Activated naive CD4-positive, alpha-beta T cell treated with anti-CD3 and anti-CD28 coated beads, Interleukin-2, amount 10 ng/mL, durations not matched to agents 7 days and 5 days (primary cell): ENCODE results near the gene RNF121.

ENCODE experiments used
- CTCF ChIA-PET: fragments of 350-600 bp; sonication (Branson Sonifier 250); formaldehyde crosslinking; loops from one replicate; lab custom pipeline; 2021; ENCODE audit warnings: antibody characterized with exemption; lab: Charles Lee
- DNase-seq: peaks from one replicate; pipeline ENCODE4 v3.0.0-alpha.2; 2020
- H3K27ac Mint-ChIP-seq: one replicate; pipeline ENCODE4 v1.8.0; 2021; ENCODE audit warnings: mild to moderate bottlenecking, moderate library complexity, mixed read lengths
- H3K27me3 Mint-ChIP-seq: one replicate; pipeline ENCODE4 v1.8.0; 2021; ENCODE audit warnings: mild to moderate bottlenecking, mixed read lengths
- H3K36me3 Mint-ChIP-seq: one replicate; pipeline ENCODE4 v1.8.0; 2021; ENCODE audit warnings: mixed read lengths
- H3K4me1 Mint-ChIP-seq: one replicate; pipeline ENCODE4 v1.8.0; 2021; ENCODE audit warnings: mixed read lengths
- H3K4me3 Mint-ChIP-seq: one replicate; pipeline ENCODE4 v1.8.0; 2021; ENCODE audit warnings: mild to moderate bottlenecking, moderate library complexity, mixed read lengths
- H3K9me3 Mint-ChIP-seq: one replicate; pipeline ENCODE4 v1.8.0; 2021; ENCODE audit warnings: mixed read lengths

The RNF121 gene

DNA sequence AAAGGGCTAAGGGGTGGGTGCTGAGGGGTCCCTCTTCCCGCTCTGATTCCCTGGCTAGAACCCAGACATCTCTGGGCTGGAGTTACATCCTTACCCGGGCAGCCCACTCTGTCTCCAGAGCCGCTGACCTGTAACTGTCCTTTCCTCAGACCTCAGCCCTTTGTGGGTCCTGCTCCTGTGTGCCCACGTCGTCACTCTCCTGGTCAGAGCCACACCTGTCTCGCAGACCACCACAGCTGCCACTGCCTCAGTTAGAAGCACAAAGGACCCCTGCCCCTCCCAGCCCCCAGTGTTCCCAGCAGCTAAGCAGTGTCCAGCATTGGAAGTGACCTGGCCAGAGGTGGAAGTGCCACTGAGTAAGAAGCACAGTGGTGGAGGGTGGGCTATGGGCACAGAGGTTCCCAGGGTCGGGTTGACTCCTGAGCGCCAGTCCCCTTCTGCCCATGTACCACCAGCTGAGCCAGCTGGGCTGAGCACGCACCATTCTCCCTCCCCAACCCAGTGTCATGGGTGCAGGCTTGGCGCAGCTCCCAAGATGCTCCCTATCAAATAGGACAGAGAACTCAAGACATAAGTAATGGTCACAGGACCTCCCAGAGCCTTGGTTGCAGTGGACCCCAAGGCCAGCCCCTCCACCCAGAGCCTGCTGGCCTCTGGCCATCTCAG lies 71.5 kb downstream of the RNF121 start:
- Mint-ChIP-seq H3K36me3 (peaks cover 48% of the 10 kb centered on the region), H3K9me3 (no peaks in the 10 kb centered on the region), H3K27me3 (no peaks in the 10 kb centered on the region)

DNA sequence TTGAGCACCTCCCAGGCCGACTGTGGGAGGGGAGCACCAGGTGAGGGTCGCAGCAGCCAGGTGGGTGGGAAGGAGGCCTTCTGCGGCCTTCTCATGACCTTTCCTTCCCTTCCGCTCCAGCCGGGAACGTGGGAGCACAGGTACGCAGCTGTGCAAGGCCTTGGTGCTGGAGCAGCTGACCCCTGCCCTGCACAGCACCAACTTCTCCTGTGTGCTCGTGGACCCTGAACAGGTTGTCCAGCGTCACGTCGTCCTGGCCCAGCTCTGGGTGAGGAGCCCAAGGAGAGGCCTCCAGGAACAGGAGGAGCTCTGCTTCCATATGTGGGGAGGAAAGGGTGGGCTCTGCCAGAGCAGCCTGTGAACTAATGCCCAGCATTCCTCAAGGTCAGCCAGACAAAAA lies 72.4 kb downstream of the RNF121 start:
- peaks cover 27% of the 10 kb centered on the region for H3K4me1 Mint-ChIP-seq
- no peak for DNase-seq
- peaks cover 53% of the 10 kb centered on the region for H3K36me3 Mint-ChIP-seq
- H3K27ac Mint-ChIP-seq, result no peak overlapping the region
- no peaks in the 10 kb centered on the region for H3K9me3 Mint-ChIP-seq
- no peak overlapping the region for H3K4me3 Mint-ChIP-seq
- CTCF ChIA-PET, result no interaction called here
- H3K27me3 Mint-ChIP-seq, result no peaks in the 10 kb centered on the region

More for the DNA sequence above, 71.5 kb downstream of the RNF121 start:
- H3K4me1 Mint-ChIP-seq, result peaks cover 27% of the 10 kb centered on the region
- CTCF ChIA-PET, result interaction anchor here (2.0 to 2.7 kb wide), 2 partner anchors 23 to 91 kb away, joined by 6 to 10 read pairs; no protein-coding TSS in a partner anchor
- no peak overlapping the region for H3K4me3 Mint-ChIP-seq
- no peak for DNase-seq
- H3K27ac Mint-ChIP-seq, result no peak overlapping the region

GRCh38 chr11:72001834-72002591 lies 73.2 kb downstream of the RNF121 start:
- H3K4me1 Mint-ChIP-seq, result peaks cover 27% of the 10 kb centered on the region
- CTCF ChIA-PET, result no interaction called here
- DNase-seq, result no peak
- no peak overlapping the region for H3K4me3 Mint-ChIP-seq
- no peaks in the 10 kb centered on the region for H3K9me3 Mint-ChIP-seq
- H3K36me3 Mint-ChIP-seq, result peaks cover 61% of the 10 kb centered on the region
- H3K27me3 Mint-ChIP-seq, result no peaks in the 10 kb centered on the region
- H3K27ac Mint-ChIP-seq, result peak overlapping the region; percentile 13

GRCh38 chr11:72002841-72003775 lies 74.3 kb downstream of the RNF121 start:
- Mint-ChIP-seq H3K27me3 (no peaks in the 10 kb centered on the region), H3K9me3 (no peaks in the 10 kb centered on the region), H3K4me3 (no peak overlapping the region), H3K36me3 (peaks cover 70% of the 10 kb centered on the region), H3K4me1 (peaks cover 25% of the 10 kb centered on the region), H3K27ac (peak overlapping the region; percentile 61)
- no peak for DNase-seq
- CTCF ChIA-PET, result no interaction called here

- no peak overlapping the region for H3K27ac Mint-ChIP-seq
- H3K4me3 Mint-ChIP-seq, result no peak overlapping the region
- CTCF ChIA-PET, result no interaction called here
- H3K36me3 Mint-ChIP-seq, result peaks cover 72% of the 10 kb centered on the region
- no peak for DNase-seq
- no peaks in the 10 kb centered on the region for H3K9me3 Mint-ChIP-seq
- peaks cover 19% of the 10 kb centered on the region for H3K4me1 Mint-ChIP-seq
- no peaks in the 10 kb centered on the region for H3K27me3 Mint-ChIP-seq
Observed at GRCh38 chr11:72003776-72004171, 74.9 kb downstream of the RNF121 start.

DNA sequence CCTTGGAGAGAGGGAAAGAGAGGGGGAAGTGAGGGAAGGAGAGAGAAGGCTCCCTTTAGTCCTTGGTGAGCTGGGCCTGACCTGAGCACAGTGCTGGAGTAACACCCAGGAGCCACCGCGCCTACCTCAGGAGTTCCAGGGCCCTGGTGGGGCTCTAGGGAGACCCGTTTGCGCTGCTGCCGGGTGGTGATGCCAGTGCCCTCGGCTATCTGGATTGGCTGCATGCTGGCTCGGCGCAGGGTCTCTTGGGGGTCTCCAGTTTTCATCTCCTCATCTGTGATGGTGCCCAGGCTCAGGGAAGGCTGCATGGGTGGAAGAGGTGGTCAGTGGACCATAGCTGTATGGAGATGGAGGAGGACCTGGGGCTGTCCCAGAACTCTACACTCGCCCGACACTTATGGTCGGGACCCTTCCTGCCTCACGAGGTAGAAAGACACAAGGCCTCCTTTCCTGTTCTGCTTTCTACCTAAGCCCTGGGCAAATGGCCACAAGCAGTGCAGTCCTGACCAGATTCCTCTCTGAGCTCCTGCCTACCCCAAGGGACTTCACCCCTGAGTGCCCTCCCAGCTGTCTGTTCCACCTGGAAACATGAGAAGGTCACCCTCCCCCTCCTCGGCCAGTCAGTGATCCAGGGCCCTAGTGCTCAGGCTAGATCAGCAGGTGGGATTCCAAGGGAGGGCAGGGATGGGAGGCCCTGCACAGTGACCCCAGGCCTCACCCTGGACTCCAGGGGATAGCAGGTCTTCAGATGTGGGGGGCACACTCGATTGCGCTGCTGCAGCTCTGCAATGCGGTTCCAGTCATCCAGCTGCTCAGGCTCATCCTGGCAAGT lies 75.9 kb downstream of the RNF121 start:
- DNase-seq, result no peak
- Mint-ChIP-seq H3K9me3 (no peaks in the 10 kb centered on the region), H3K4me1 (peaks cover 9% of the 10 kb centered on the region), H3K27ac (no peak overlapping the region), H3K4me3 (no peak overlapping the region), H3K36me3 (peaks cover 68% of the 10 kb centered on the region), H3K27me3 (no peaks in the 10 kb centered on the region)
- CTCF ChIA-PET, result interaction anchor here (1.1 to 2.0 kb wide), 3 partner anchors 8 to 27 kb away, joined by 3 to 6 read pairs (median 4); no protein-coding TSS in a partner anchor

- Mint-ChIP-seq H3K4me3 (no peak overlapping the region), H3K36me3 (peaks cover 68% of the 10 kb centered on the region), H3K27ac (no peak overlapping the region), H3K27me3 (no peaks in the 10 kb centered on the region), H3K9me3 (no peaks in the 10 kb centered on the region), H3K4me1 (peaks cover 4% of the 10 kb centered on the region)
- DNase-seq, result no peak
- CTCF ChIA-PET, result interaction anchor here (0.6 to 2.0 kb wide), 5 partner anchors 9 to 59 kb away, joined by 3 to 6 read pairs (median 3); no protein-coding TSS in a partner anchor
Observed at GRCh38 chr11:72005347-72006260, 76.8 kb downstream of the RNF121 start.

DNA sequence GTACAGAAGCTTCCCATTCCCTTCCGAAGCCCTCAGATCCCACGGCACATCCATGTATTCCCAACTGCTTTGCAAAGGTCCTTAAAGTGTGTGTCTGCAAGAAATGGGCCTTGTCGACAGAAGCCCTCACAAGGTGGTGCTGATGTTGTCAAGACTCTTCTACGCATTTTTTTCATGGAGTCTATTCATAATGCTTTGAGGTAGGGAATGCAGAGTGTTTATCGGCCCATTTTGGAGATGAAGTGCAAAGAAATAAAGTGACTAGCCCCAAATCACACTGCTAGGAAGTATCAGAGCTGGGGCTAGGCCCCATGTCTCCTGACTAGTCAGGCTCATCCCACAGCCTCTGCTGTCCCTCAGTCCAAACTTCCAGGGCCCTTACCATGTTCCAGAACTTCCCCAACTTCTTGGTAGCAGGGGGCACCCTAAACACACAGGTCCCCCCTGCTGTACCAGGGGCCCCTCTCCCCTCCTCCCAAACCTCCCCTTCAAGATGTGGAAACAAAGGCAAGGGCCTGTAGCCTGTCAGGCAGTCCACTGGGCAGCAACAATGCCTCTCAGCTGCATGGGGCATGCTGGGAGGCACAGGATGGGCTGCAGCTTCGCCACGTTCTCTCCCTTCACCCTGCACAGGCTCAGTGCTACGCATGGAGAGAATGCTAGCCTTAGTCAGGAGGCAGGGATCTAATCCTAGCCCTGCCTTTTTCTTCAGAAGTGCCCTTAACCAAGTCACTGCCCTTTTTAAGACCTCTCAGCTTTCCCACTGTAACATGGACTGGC lies 77.7 kb downstream of the RNF121 start:
- Mint-ChIP-seq H3K4me3 (no peak overlapping the region), H3K9me3 (no peaks in the 10 kb centered on the region), H3K27ac (no peak overlapping the region), H3K4me1 (peaks cover 4% of the 10 kb centered on the region), H3K27me3 (no peaks in the 10 kb centered on the region), H3K36me3 (peaks cover 64% of the 10 kb centered on the region)
- no peak for DNase-seq
- CTCF ChIA-PET, result interaction anchor here (0.6 to 2.0 kb wide), 4 partner anchors 19 to 59 kb away, joined by 3 to 6 read pairs (median 4); no protein-coding TSS in a partner anchor

- H3K9me3 Mint-ChIP-seq, result no peaks in the 10 kb centered on the region
- no peak overlapping the region for H3K4me3 Mint-ChIP-seq
- H3K27ac Mint-ChIP-seq, result no peak overlapping the region
- H3K36me3 Mint-ChIP-seq, result peaks cover 58% of the 10 kb centered on the region
- peaks cover under 1% of the 10 kb centered on the region for H3K4me1 Mint-ChIP-seq
- CTCF ChIA-PET, result no interaction called here
- DNase-seq, result no peak
- no peaks in the 10 kb centered on the region for H3K27me3 Mint-ChIP-seq
Observed at GRCh38 chr11:72007089-72007476, 78.2 kb downstream of the RNF121 start.

DNA sequence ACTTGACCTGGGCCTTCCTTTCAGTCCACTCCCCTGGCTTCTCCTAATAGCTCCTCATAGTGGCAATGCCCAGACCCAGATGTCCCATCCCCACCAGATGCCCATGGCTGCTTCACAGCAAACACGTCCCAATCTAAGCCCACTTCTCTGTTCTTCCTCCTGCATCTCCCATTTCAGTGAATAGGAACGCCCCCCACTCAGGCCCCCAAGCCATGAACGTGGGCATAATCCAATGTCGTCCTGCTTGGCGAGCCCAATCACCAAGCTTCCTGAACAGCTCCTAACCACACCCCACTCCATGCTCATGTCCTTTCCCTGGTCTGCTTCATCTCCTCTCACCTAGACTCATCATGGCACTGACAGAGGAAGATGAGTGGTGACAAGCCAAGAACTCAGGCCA lies 78.7 kb downstream of the RNF121 start:
- H3K4me3 Mint-ChIP-seq, result no peak overlapping the region
- DNase-seq, result no peak
- no peaks in the 10 kb centered on the region for H3K9me3 Mint-ChIP-seq
- peaks cover 56% of the 10 kb centered on the region for H3K36me3 Mint-ChIP-seq
- H3K4me1 Mint-ChIP-seq, result no peaks in the 10 kb centered on the region
- CTCF ChIA-PET, result interaction anchor here (1.0 to 1.2 kb wide), 2 partner anchors 18 to 31 kb away, joined by 3 to 4 read pairs; no protein-coding TSS in a partner anchor
- no peak overlapping the region for H3K27ac Mint-ChIP-seq
- H3K27me3 Mint-ChIP-seq, result no peaks in the 10 kb centered on the region

- DNase-seq, result no peak
- CTCF ChIA-PET, result no interaction called here
- H3K27me3 Mint-ChIP-seq, result no peaks in the 10 kb centered on the region
- peaks cover 55% of the 10 kb centered on the region for H3K36me3 Mint-ChIP-seq
- no peak overlapping the region for H3K27ac Mint-ChIP-seq
- H3K4me1 Mint-ChIP-seq, result no peaks in the 10 kb centered on the region
- H3K4me3 Mint-ChIP-seq, result no peak overlapping the region
- no peaks in the 10 kb centered on the region for H3K9me3 Mint-ChIP-seq
Observed at GRCh38 chr11:72008728-72009127, 79.9 kb downstream of the RNF121 start.

DNA sequence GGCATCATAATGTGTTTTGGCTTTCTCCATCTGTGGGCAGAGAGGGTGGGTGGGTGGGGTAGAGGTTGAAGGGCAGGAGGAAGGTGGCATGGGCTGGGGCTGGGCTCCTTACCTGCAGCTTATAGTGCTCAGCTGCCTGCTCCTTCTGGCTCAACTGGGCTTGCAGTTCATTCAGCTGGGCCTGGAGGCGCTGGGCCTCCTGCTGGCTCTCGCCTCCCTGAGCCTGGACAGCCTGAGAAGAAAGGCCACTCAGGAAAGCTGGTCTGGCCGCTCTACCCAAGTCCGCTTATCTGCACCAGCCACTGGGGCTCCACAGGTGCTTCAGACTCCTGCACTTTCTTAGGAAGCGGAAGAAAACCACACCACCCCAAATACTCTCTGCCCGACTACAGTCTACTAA lies 80.3 kb downstream of the RNF121 start:
- Mint-ChIP-seq H3K27ac (no peak overlapping the region), H3K36me3 (peaks cover 56% of the 10 kb centered on the region)

More for the DNA sequence above, 80.3 kb downstream of the RNF121 start:
- H3K4me1 Mint-ChIP-seq, result no peaks in the 10 kb centered on the region
- H3K9me3 Mint-ChIP-seq, result no peaks in the 10 kb centered on the region
- no peak overlapping the region for H3K4me3 Mint-ChIP-seq
- no peaks in the 10 kb centered on the region for H3K27me3 Mint-ChIP-seq
- no peak for DNase-seq
- CTCF ChIA-PET, result no interaction called here
